ENCODE measurements around the gene ANXA6. TPM values are rescaled to one million over a fixed set of nuclear protein-coding genes. Genes with fewer than 3 reads are reported as not detected.

The ANXA6 gene
- polyA plus RNA-seq, 3 donors = 70.1 to 454 (median 256) TPM

GRCh38 chr5:151079838-151080612, 77.6 kb downstream of the ANXA6 start:
- H3K27ac ChIP-seq (ENCODE audit: low read depth, low read length) = no peak overlapping the region
- 4 to 9% (median 6%) methylated on average over 21 of the region's 21 CpGs for WGBS, 3 donors

GRCh38 chr5:151078490-151079262, 78.9 kb downstream of the ANXA6 start:
- 67 to 75% (median 74%) methylated on average over 16 of the region's 16 CpGs for WGBS, 3 donors
- H3K27ac ChIP-seq (ENCODE audit: low read depth, low read length) = no peak overlapping the region

- WGBS, 3 donors = 86 to 98% (median 90%) methylated on average over 3 of the region's 3 CpGs
- H3K27ac ChIP-seq (ENCODE audit: low read depth, low read length) = no peak overlapping the region
These were observed 79.6 kb downstream of the ANXA6 start for GRCh38 chr5:151077967-151078366.

DNA sequence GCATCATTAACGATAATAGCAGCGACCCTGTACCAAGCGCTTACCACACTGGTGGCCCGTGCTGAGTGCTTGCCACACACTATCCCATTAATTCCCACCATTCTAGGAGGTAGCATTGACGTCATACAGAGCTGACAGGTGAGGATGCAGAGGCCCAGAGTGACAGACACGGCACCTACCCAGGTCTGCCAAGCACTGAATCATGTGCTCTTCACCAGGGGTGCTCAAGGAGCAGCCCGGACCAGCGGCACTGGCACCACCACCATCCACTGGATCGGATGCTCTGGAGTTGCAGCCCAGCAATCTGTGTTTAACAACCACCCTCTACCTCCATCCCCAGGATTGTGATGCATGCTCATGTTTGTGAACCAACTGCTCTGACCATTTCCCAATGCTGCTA, 80.2 kb downstream of the ANXA6 start:
- WGBS, 3 donors = 95 to 97% (median 96%) methylated on average over 9 of the region's 9 CpGs
- no peak overlapping the region for H3K27ac ChIP-seq (ENCODE audit: low read depth, low read length)

GRCh38 chr5:151076616-151077015, 81.0 kb downstream of the ANXA6 start:
- no peak overlapping the region for H3K27ac ChIP-seq (ENCODE audit: low read depth, low read length)
- 92 to 97% (median 95%) methylated on average over 6 of the region's 6 CpGs for WGBS, 3 donors

DNA sequence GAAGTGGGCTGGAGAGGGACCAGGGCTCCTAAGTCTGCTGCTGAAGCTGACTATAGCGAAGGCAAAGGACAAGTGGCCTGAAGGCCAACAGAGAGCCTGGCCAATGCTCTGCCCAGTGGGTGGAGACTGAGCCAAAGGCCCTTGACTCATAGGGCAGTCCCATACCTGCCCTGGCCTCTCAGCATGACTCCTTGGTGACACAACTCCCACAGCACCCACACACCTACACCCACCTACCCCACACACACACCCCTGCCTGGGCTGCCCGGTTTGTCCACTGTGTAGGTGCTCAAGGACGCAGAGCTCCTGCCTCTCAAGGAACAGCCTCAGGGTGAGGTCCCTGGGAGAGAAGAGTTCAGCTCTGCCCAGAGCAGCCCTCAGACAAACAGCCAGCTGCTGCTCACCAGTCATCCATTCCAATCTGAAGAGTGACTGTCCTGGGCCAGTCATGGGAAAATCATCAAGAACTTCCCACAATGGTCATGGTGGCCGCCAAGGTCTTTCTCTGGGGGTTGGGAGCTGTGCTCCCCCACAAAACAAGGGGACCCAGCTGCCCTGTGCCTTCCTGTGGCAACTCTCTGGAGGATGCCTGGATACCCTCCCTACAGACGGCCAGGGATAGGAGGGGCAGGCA, 81.8 kb downstream of the ANXA6 start:
- no peak overlapping the region for H3K27ac ChIP-seq (ENCODE audit: low read depth, low read length)
- 46 to 88% (median 78%) methylated on average over 5 of the region's 5 CpGs for whole genome bisulfite sequencing, 3 donors

DNA sequence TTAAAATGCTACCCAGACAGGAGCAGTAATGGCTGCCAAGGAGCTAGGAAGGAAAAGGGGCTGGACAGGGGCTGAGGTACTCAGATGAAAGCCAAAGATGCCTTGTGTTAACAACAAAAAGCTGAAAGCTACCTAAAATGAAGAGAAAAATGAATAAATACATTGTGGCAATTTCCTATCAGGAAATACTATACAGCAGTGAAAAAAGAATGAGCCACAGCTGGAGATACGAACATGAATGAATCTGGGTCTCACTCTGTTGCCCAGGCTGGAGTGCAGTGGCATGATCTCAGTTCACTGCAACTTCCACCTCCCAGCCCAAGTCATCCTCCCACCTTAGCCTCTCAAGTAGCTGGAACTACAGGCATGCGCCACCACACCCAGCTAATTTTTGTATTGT, 83.0 kb downstream of the ANXA6 start:
- 97 to 98% (median 98%) methylated on average over 2 of the region's 2 CpGs for WGBS, 3 donors
- no peak overlapping the region for H3K27ac ChIP-seq (ENCODE audit: low read depth, low read length)

- WGBS, 3 donors = 96 to 98% (median 97%) methylated on average over 2 of the region's 2 CpGs
- H3K27ac ChIP-seq (ENCODE audit: low read depth, low read length) = no peak overlapping the region
These were observed 84.3 kb downstream of the ANXA6 start for GRCh38 chr5:151073280-151073679.

DNA sequence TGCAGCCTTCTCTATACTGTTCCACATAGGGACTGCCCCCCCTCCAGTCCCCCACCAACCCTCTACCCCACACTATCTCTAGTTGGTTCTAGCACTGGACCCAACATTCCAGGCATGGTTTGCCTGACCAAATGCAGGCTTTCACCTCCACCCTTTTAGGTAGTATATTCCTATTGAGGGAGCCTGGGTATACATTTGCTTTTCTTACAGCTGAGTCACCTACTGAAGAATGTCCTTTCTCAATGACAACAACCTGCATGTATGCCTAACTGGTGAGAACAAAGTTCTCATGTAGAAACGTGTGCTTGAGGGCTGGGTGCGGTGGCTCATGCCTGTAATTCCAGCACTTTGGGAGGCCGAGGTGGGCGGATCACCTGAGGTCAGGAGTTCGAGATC, 85.0 kb downstream of the ANXA6 start:
- WGBS, 3 donors = 88 to 91% (median 89%) methylated on average over 5 of the region's 5 CpGs
- no peak overlapping the region for H3K27ac ChIP-seq (ENCODE audit: low read depth, low read length)

- H3K27ac ChIP-seq (ENCODE audit: low read depth, low read length) = no peak overlapping the region
- 81 to 94% (median 91%) methylated on average over 10 of the region's 10 CpGs for WGBS, 3 donors
These were observed 85.5 kb downstream of the ANXA6 start for GRCh38 chr5:151071848-151072629.

DNA sequence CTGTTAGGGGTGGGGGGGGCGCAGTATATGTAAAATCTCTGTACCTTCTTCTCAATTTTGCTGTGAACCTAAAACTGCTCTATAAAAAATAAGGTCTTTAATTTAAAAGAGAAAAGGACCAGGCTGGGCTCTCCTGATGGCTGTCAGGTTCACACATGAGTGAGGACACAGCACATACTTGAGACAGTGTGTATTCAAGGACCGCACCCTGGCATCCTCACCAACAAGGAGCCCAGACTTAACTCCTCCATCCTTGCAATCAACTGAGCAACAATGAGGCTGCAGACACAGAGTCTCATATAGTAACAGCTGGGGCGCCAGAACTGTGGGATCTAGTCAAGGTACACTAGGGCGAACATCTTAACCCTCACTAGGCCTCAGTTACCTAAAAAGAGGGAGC, 86.6 kb downstream of the ANXA6 start:
- 96 to 97% (median 97%) methylated on average over 4 of the region's 4 CpGs for WGBS, 3 donors
- no peak overlapping the region for H3K27ac ChIP-seq (ENCODE audit: low read depth, low read length)

DNA sequence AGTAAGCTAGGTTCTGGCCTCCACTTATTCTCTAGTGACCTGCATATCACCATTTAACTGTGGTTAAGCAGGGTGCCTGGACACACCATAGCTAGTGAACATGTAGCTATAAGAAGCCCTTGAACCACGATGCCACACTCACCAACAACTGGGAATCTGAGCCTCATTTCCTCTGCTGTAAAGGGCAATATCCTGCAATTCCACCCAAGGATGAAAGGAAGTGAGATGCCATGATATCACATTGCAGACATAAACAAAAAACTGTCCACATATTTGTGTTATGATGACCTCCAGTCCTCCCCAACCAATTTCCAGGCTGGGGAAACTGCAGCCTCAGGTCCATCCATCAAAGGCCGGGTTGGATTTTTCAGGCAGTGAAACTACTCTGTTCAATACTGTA, 87.1 kb downstream of the ANXA6 start:
- no peak overlapping the region for H3K27ac ChIP-seq (ENCODE audit: low read depth, low read length)
- WGBS, 3 donors = 61 to 75% (median 71%) methylated on average over 2 of the region's 2 CpGs

GRCh38 chr5:151068433-151069197, 89.0 kb downstream of the ANXA6 start:
- no peak overlapping the region for H3K27ac ChIP-seq (ENCODE audit: low read depth, low read length)
- 36 to 56% (median 41%) methylated on average over 12 of the region's 12 CpGs for WGBS, 3 donors

GRCh38 chr5:151067632-151068432, 89.7 kb downstream of the ANXA6 start:
- 67 to 87% (median 68%) methylated on average over 14 of the region's 14 CpGs for WGBS, 3 donors
- H3K27ac ChIP-seq (ENCODE audit: low read depth, low read length) = no peak overlapping the region

DNA sequence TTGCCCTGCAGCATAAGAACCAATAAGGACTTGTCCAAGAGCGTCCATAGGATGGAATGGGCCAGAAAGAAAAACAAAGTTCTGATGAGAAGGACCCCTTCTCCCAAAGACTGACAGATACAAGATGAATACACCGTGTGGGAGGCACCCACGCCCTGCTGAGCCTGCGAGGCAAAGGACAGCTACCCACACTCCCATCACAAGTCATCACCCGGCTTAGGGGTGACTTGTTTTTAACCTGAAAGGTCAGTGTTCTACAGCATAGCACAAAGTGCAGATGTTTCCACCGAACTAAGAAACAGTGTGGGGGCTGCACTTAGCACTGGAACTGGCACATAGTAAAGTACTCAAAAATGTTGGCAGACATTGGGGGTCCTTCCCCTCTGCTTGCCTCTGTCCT, 90.7 kb downstream of the ANXA6 start:
- WGBS, 3 donors = 81 to 90% (median 82%) methylated on average over 6 of the region's 6 CpGs

GRCh38 chr5:151065609-151066008, 92.0 kb downstream of the ANXA6 start:
- WGBS, 3 donors = 90 to 95% (median 94%) methylated on average over 1 of the region's 1 CpG
- H3K27ac ChIP-seq (ENCODE audit: low read depth, low read length) = no peak overlapping the region

More for the DNA sequence above, 90.7 kb downstream of the ANXA6 start:
- H3K27ac ChIP-seq (ENCODE audit: low read depth, low read length) = no peak overlapping the region

GRCh38 chr5:151064916-151065499, 92.6 kb downstream of the ANXA6 start:
- H3K27ac ChIP-seq (ENCODE audit: low read depth, low read length) = no peak overlapping the region
- 97% methylated on average over 11 to 12 of the region's 12 CpGs for WGBS, 3 donors
